Ovary (tissue), 3 donors: ENCODE data around the gene TAGAP.

Experiments
- CTCF ChIP-seq, 3 donors: fragments of 450-650 bp in 2 of 3; fragments of 200-600 bp in 1 of 3; IDR thresholded peaks; one replicate each; pipeline versions ENCODE4 v1.5.1 to v1.8.0; 2016 to 2022; ENCODE audit warnings: antibody characterized with exemption in 3 of 3, mild to moderate bottlenecking in 1 of 3
- EP300 ChIP-seq: sonication (generic); formaldehyde crosslinking; IDR thresholded peaks from one replicate; pipeline ENCODE4 v1.6.1; 2017; ENCODE audit warnings: antibody characterized with exemption
- POLR2A ChIP-seq: fragments of 450-650 bp; IDR thresholded peaks from one replicate; pipeline ENCODE4 v1.6.1; 2017; ENCODE audit warnings: antibody characterized with exemption, mild to moderate bottlenecking, moderate library complexity
- donor health status: DM: no; HTN: no; CAD: no.

- TF ChIP-seq EP300, result no peak
- no peak for TF ChIP-seq CTCF (IDR thresholded peaks at IDR 0.05)
- no peak for TF ChIP-seq POLR2A
These were observed 21.7 kb upstream of the TAGAP start for GRCh38 chr6:159066483-159066882.
